HG03520 (cell line): Measurements from ENCODE around the gene DCAF17.
"Not testable (repeated sequence)": the region's sequence is repeated elsewhere in the genome, so short reads cannot be mapped to it uniquely, and the experiment has no call there.

Experiments used
- ATAC-seq: cut with Tn5 transposase; IDR thresholded peaks from one replicate; pipeline ENCODE4 v1.9.1; 2021; ENCODE audit warnings: mild to moderate bottlenecking, moderate library complexity; ENCODE audit not compliant: unreplicated experiment

Gene DCAF17

GRCh38 chr2:171410101-171410500 lies 23.9 kb upstream of the DCAF17 start:
- no peak for ATAC-seq

- ATAC-seq, result no peak
These were observed 23.4 kb upstream of the DCAF17 start for GRCh38 chr2:171410624-171411023.

GRCh38 chr2:171411214-171411613 lies 22.8 kb upstream of the DCAF17 start:
- ATAC-seq, result no peak

GRCh38 chr2:171411791-171412483 lies 22.1 kb upstream of the DCAF17 start:
- no peak for ATAC-seq

GRCh38 chr2:171412571-171413175 lies 21.4 kb upstream of the DCAF17 start:
- no peak for ATAC-seq

- ATAC-seq, result not testable (repeated sequence)
These were observed 19.4 kb upstream of the DCAF17 start for GRCh38 chr2:171414645-171415044.

GRCh38 chr2:171416009-171416926 lies 17.8 kb upstream of the DCAF17 start:
- peak; percentile 83 for ATAC-seq

GRCh38 chr2:171419333-171419732 lies 14.7 kb upstream of the DCAF17 start:
- no peak for ATAC-seq

GRCh38 chr2:171420728-171421563 lies 13.1 kb upstream of the DCAF17 start:
- no peak for ATAC-seq

GRCh38 chr2:171422710-171423495 lies 11.1 kb upstream of the DCAF17 start:
- not testable (repeated sequence) for ATAC-seq

- ATAC-seq, result no peak
These were observed 3.3 kb upstream of the DCAF17 start for GRCh38 chr2:171430516-171431410.

- no peak for ATAC-seq
These were observed 2.3 kb upstream of the DCAF17 start for GRCh38 chr2:171431677-171432167.

GRCh38 chr2:171432206-171432968 lies 1.6 kb upstream of the DCAF17 start:
- no peak for ATAC-seq

- ATAC-seq, result no peak
These were observed 860 bp upstream of the DCAF17 start for GRCh38 chr2:171432969-171433762.

GRCh38 chr2:171433763-171434012 lies 338 bp upstream of the DCAF17 start, which contains the start of gene METTL8:
METTL8 (minus strand) TSS chr2:171433990; CDS start chr2:171392185, 41,805 bp downstream.
- ATAC-seq, result no peak

GRCh38 chr2:171436307-171436706 lies 2.3 kb downstream of the DCAF17 start:
- ATAC-seq, result no peak

- no peak for ATAC-seq
These were observed 7.4 kb downstream of the DCAF17 start for GRCh38 chr2:171441470-171441869.
